NCI-H1930 (cell line): ENCODE measurements around the gene PAQR8.
A peak's percentile ranks its signal among the peaks of the same experiment; 100 is the strongest.
"Not testable (repeated sequence)": the region's sequence is repeated elsewhere in the genome, so short reads cannot be mapped to it uniquely, and the experiment has no call there.

Source experiments
- DNase-seq, 2 experiments: peaks; one replicate each; lab custom pipeline; 2025; lab: John Stamatoyannopoulos, UW

Gene PAQR8

GRCh38 chr6:52410979-52411378 is 49.0 kb downstream of the PAQR8 start:
- DNase-seq, result no peak

GRCh38 chr6:52411911-52412310 is 50.0 kb downstream of the PAQR8 start:
- no peak for DNase-seq

GRCh38 chr6:52415333-52415732 is 53.4 kb downstream of the PAQR8 start:
- DNase-seq, result no peak

GRCh38 chr6:52415917-52416628 is 54.1 kb downstream of the PAQR8 start:
- DNase-seq, result no peak

GRCh38 chr6:52416629-52417151 is 54.7 kb downstream of the PAQR8 start:
- peak; percentile 52 to 56 for DNase-seq

GRCh38 chr6:52417675-52418111 is 55.7 kb downstream of the PAQR8 start:
- DNase-seq, result no peak

- no peak for DNase-seq
Observed at GRCh38 chr6:52418606-52419005, 56.7 kb downstream of the PAQR8 start.

- peak; percentile 98 for DNase-seq
Observed at GRCh38 chr6:52419809-52420667, 58.1 kb downstream of the PAQR8 start, which contains the start of gene EFHC1. Gene EFHC1 (plus strand): TSS chr6:52420342. CDS start chr6:52420411, 69 bp downstream.

GRCh38 chr6:52420668-52421358 is 58.9 kb downstream of the PAQR8 start:
- DNase-seq, result peak; percentile 10 to 38

DNA sequence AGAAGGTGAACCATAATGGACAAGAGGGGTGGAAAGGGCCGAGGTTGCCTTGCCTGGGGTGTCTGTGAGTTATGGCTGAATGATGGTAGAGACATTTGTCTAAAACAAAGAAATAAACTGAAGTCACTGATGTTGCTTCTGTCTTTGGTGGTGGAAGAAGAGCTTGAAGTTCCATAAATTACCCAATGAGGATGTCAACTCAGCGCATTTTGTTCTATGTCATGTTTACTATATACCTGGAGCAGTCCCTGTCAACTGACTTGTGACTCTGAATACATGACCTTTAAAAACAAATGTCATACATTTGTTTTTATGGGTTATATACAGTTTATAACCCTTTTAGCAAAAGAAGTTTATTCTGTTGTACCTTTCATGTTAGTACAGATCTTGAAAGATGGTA is 60.2 kb downstream of the PAQR8 start:
- no peak for DNase-seq

- DNase-seq, result no peak
Observed at GRCh38 chr6:52423448-52423847, 61.5 kb downstream of the PAQR8 start.

GRCh38 chr6:52423971-52424381 is 62.0 kb downstream of the PAQR8 start:
- DNase-seq, result no peak

DNA sequence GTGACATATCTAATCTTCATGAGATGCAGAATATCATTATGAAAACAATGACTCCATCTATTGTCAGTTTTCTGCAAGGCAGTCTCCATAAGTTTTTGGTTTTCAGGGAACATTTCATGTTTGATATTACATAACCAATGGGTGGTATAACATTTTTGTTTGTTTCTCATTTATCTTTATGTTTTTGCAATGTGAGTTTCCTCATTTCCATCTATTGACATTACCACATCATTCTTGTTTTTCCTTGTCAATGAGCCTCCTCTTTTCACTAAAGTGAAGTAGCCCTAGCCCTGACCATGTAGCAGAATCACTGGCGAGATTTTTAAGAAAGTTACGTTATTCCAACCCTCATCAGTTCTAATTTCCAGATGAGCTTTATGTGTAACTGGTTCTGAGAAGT is 62.6 kb downstream of the PAQR8 start:
- DNase-seq, result no peak

DNA sequence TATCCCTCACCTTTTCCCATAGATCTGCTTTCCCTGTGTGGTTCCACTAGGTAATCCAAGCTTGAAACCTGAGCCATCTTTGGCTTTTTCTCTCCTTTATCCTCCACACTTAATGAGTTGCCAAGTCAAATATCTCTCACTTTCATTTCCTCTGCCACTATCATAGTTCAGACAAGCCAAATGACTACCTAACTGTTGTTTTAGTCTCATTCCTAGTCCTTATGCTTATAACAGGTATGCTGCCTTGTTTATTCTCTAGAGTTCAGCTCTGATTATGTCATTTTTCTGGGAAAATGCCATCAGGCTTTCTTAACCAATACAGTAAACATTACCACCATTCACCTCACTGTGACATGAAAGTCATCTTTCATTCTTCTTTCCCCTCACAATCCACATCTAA is 64.7 kb downstream of the PAQR8 start:
- DNase-seq, result no peak

GRCh38 chr6:52433294-52433693 is 71.3 kb downstream of the PAQR8 start:
- DNase-seq, result not testable (repeated sequence)

- no peak for DNase-seq
Observed at GRCh38 chr6:52435345-52435744, 73.4 kb downstream of the PAQR8 start.

- no peak for DNase-seq
Observed at GRCh38 chr6:52438926-52439325, 77.0 kb downstream of the PAQR8 start.

GRCh38 chr6:52454556-52454955 is 92.6 kb downstream of the PAQR8 start:
- no peak for DNase-seq

DNA sequence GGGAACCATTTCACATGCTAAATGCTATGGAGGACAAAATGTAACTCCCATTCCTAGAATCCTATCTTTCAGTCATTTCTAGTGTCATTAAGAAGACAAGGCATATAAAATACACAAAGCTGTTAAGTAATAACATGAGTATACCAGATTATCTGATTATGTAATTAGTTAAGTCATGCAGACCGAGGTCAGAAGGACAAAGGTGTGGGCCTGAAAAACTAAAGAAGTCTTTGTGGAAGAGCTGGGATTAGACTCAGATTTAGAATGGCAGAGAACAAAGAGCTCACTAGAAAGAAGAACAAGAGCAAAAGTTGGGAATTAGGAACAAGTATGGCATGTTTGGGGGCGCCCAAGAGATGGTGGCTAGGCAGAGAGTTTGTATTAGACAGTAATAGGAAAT is 95.1 kb downstream of the PAQR8 start:
- DNase-seq, result no peak
